ENCODE measurements around the gene LAMA3. TPM values are rescaled to one million over a fixed set of nuclear protein-coding genes. Genes with fewer than 3 reads are reported as not detected.

The LAMA3 gene
- total and polyA plus RNA-seq, 4 donors: 0.26 to 3.9 (median 0.37) TPM

- WGBS: 82% methylated on average over 4 of the region's 4 CpGs
- Histone ChIP-seq H3K4me3 (ENCODE audit: low read depth in 1 of 3, low read length in 3 of 3) (no peak overlapping the region), H3K9ac (ENCODE audit: low read depth in 1 of 2, low read length in 2 of 2) (no peak overlapping the region), H3K27ac (ENCODE audit: low read depth in 1 of 2, low read length in 2 of 2) (no peak overlapping the region), H3K36me3 (ENCODE audit: control insufficient read depth in 4 of 4, insufficient read depth in 3 of 4, low read depth in 1 of 4, low read length in 3 of 4) (no peaks in the 10 kb centered on the region), H3K9me3 (ENCODE audit: control insufficient read depth in 4 of 4, low read length in 3 of 4) (no peaks in the 10 kb centered on the region), H3K4me1 (ENCODE audit: control insufficient read depth in 4 of 4, insufficient read depth in 4 of 4, low read length in 3 of 4) (peaks cover 0 to 11% (median 6%) of the 10 kb centered on the region in 4 donors), H3K27me3 (ENCODE audit: control insufficient read depth in 4 of 4, insufficient read depth in 4 of 4, low read length in 3 of 4) (no peaks in the 10 kb centered on the region)
- no peak for TF ChIP-seq RAD21 (IDR thresholded peaks at IDR 0.05)
- no peak for TF ChIP-seq FOXA2 (IDR thresholded peaks at IDR 0.05)
- no peak for DNase-seq (ENCODE audit: low spot score)
Measured at GRCh38 chr18:23864624-23865023, 175.4 kb downstream of the LAMA3 start.

GRCh38 chr18:23867006-23867405 lies 177.8 kb downstream of the LAMA3 start:
- H3K9ac ChIP-seq (ENCODE audit: low read depth in 1 of 2, low read length in 2 of 2): no peak overlapping the region
- H3K36me3 ChIP-seq (ENCODE audit: control insufficient read depth in 4 of 4, insufficient read depth in 3 of 4, low read depth in 1 of 4, low read length in 3 of 4): no peaks in the 10 kb centered on the region
- no peak for DNase-seq (ENCODE audit: low spot score)
- H3K27ac ChIP-seq (ENCODE audit: low read depth in 1 of 2, low read length in 2 of 2): no peak overlapping the region
- WGBS: 84% methylated on average over 5 of the region's 5 CpGs
- H3K4me1 ChIP-seq (ENCODE audit: control insufficient read depth in 4 of 4, insufficient read depth in 4 of 4, low read length in 3 of 4): peaks cover 0 to 3% (median 0%) of the 10 kb centered on the region in 4 donors
- TF ChIP-seq NR2F2 (IDR thresholded peaks at IDR 0.05): no peak
- TF ChIP-seq MAX (IDR thresholded peaks at IDR 0.05): no peak
- TF ChIP-seq RAD21 (IDR thresholded peaks at IDR 0.05): no peak
- TF ChIP-seq ATF3 (IDR thresholded peaks at IDR 0.05): no peak
- no peak for TF ChIP-seq SP1 (IDR thresholded peaks at IDR 0.05)
- no peak for TF ChIP-seq GABPA (IDR thresholded peaks at IDR 0.05 in 1 of 2, conservative IDR thresholded peaks at IDR 0.05 in 1 of 2)
- no peak for TF ChIP-seq FOXA2 (IDR thresholded peaks at IDR 0.05)
- no peak for TF ChIP-seq REST (IDR thresholded peaks at IDR 0.05)
- no peak for TF ChIP-seq CTCF (IDR thresholded peaks at IDR 0.05; ENCODE audit: low read depth, low read length, missing input control)
- TF ChIP-seq TAF1 (conservative IDR thresholded peaks at IDR 0.05): no peak
- TF ChIP-seq RXRA (IDR thresholded peaks at IDR 0.05): no peak
- no peak for TF ChIP-seq EGR1 (IDR thresholded peaks at IDR 0.05; ENCODE audit: low read depth in 2 of 2)
- no peak for TF ChIP-seq YY1 (IDR thresholded peaks at IDR 0.05)
- TF ChIP-seq JUND (IDR thresholded peaks at IDR 0.05): no peak
- no peak for TF ChIP-seq HNF4G (IDR thresholded peaks at IDR 0.05)
- no peaks in the 10 kb centered on the region for H3K9me3 ChIP-seq (ENCODE audit: control insufficient read depth in 4 of 4, low read length in 3 of 4)
- H3K27me3 ChIP-seq (ENCODE audit: control insufficient read depth in 4 of 4, insufficient read depth in 4 of 4, low read length in 3 of 4): no peaks in the 10 kb centered on the region
- H3K4me3 ChIP-seq (ENCODE audit: low read depth in 1 of 3, low read length in 3 of 3): no peak overlapping the region
